Adipocyte (in vitro differentiated cells): ENCODE data around the gene CLASP2.
"Not testable (repeated sequence)": the region's sequence is repeated elsewhere in the genome, so short reads cannot be mapped to it uniquely, and the experiment has no call there.

Source experiments
- DNase-seq: peaks from one replicate; pipeline ENCODE4 v3.0.0-alpha.2; 2015; ENCODE audit warnings: low read depth
- H3K27me3 ChIP-seq: replicated peaks from 2 replicates; pipeline ENCODE4 v1.7.0; 2013; ENCODE audit warnings: mild to moderate bottlenecking, low read length, moderate library complexity; ENCODE audit not compliant: control insufficient read depth, insufficient read depth
- H3K36me3 ChIP-seq: 2 replicates; pipeline ENCODE4 v1.7.0; 2013; ENCODE audit warnings: low read length, mild to moderate bottlenecking, moderate library complexity; ENCODE audit not compliant: control insufficient read depth, insufficient read depth, severe bottlenecking
- H3K4me1 ChIP-seq: 2 replicates; pipeline ENCODE4 v1.7.0; 2013; ENCODE audit warnings: mild to moderate bottlenecking, low read length, moderate library complexity; ENCODE audit not compliant: control insufficient read depth, insufficient read depth
- H3K4me3 ChIP-seq: 2 replicates; pipeline ENCODE4 v1.7.0; 2013; ENCODE audit warnings: mild to moderate bottlenecking, low read length, moderate library complexity
- H3K9ac ChIP-seq: 2 replicates; pipeline ENCODE4 v1.7.0; 2013; ENCODE audit warnings: mild to moderate bottlenecking, low read length, moderate library complexity
- H3K9me3 ChIP-seq: 2 replicates; pipeline ENCODE4 v1.7.0; 2013; ENCODE audit warnings: mild to moderate bottlenecking, low read length, moderate library complexity; ENCODE audit not compliant: control insufficient read depth

CLASP2 gene

GRCh38 chr3:33451994-33452393, 266.1 kb downstream of the CLASP2 start:
- not testable (repeated sequence) for H3K9me3 ChIP-seq, H3K4me1 ChIP-seq, H3K4me3 ChIP-seq, H3K9ac ChIP-seq, H3K36me3 ChIP-seq, H3K27me3 ChIP-seq, DNase-seq

GRCh38 chr3:33447958-33448357, 270.1 kb downstream of the CLASP2 start:
- Histone ChIP-seq H3K4me1 (no peaks in the 10 kb centered on the region), H3K9me3 (no peaks in the 10 kb centered on the region), H3K9ac (no peak overlapping the region), H3K4me3 (no peak overlapping the region), H3K27me3 (no peaks in the 10 kb centered on the region), H3K36me3 (no peaks in the 10 kb centered on the region)
- DNase-seq, result no peak

GRCh38 chr3:33447256-33447625, 270.8 kb downstream of the CLASP2 start:
- not testable (repeated sequence) for H3K9me3 ChIP-seq, H3K4me3 ChIP-seq, DNase-seq, H3K4me1 ChIP-seq, H3K9ac ChIP-seq, H3K36me3 ChIP-seq, H3K27me3 ChIP-seq
